GM18870 (cell line): ENCODE results near the gene STIP1.

ENCODE experiments used
- ATAC-seq: cut with Tn5 transposase; IDR thresholded peaks from one replicate; pipeline ENCODE4 v1.9.1; 2021; ENCODE audit warnings: moderate library complexity; ENCODE audit not compliant: unreplicated experiment

STIP1 gene

DNA sequence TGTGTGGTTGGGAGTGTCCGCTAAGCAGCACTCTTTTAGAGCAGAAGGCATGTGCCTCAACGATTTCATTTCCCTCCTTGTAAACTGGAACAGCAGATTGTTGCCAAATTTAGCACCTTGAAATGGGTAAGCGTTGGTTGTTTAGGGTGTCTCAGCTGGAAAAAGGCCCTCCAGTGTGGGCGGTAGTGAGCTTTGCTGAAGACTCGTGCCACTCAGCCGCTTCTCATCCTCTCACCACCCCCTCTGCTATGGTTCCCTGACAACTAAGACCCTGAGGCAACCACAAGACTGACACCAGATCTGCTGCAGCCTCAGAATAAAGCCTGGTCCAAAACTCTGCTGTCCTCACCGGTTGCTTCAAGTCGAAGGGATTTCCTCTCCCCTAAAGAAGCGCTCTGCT lies 10.7 kb downstream of the STIP1 start:
- ATAC-seq: no peak

DNA sequence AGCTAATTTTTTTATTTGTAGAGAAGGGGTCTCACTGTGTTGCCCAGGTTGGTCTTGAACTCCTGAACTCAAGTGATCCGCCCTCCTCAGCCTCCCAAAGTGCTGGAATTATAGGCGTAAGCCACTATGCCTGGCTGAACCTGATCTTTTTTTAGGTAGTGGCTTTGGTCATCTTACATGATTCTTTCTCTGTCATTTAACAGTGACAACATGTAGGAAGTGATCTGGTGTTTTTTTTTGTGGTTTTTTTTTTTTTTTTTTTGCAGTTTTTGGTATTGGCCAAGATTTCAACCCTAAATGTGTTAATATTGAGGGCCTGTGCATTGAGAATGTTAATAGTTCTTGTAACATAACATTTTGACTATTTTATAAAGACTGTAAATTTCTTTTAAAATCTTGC lies 12.5 kb downstream of the STIP1 start:
- ATAC-seq: no peak

DNA sequence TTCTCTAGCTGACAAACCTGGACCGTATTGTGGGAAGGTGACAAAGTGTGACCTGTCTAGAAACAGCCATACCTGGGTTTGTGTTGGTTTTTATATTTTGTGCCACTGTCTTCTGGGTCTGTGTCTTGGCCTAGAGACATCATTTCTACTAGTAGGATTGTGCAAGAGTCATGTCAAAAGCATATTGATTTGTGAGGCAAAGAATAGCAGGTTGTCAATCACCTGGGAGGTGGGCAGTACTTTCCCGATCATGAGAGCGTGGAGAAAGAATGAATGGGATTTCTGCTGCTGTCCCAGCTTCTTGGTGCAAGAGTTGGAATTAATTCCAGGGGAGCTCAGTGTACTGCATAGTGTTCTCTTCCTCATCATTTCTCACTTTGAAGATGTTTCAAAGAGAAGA lies 15.6 kb downstream of the STIP1 start:
- ATAC-seq: no peak

DNA sequence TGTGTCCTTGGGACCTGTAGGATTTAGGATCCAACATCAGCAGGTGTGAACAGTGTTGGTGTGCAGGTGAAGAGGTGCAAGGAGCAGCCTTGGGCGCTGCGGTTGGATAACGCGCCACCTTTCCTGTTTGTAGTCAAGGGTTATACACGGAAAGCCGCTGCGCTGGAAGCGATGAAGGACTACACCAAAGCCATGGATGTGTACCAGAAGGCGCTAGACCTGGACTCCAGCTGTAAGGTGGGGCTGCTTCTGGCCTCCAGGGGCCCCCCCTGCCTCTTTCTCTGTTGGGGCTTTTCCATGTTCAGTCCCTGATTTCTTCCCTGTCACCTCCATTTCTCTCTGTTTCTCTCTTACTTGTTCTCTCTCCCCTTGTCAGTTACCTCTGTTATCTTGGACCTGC lies 17.0 kb downstream of the STIP1 start:
- ATAC-seq: no peak

DNA sequence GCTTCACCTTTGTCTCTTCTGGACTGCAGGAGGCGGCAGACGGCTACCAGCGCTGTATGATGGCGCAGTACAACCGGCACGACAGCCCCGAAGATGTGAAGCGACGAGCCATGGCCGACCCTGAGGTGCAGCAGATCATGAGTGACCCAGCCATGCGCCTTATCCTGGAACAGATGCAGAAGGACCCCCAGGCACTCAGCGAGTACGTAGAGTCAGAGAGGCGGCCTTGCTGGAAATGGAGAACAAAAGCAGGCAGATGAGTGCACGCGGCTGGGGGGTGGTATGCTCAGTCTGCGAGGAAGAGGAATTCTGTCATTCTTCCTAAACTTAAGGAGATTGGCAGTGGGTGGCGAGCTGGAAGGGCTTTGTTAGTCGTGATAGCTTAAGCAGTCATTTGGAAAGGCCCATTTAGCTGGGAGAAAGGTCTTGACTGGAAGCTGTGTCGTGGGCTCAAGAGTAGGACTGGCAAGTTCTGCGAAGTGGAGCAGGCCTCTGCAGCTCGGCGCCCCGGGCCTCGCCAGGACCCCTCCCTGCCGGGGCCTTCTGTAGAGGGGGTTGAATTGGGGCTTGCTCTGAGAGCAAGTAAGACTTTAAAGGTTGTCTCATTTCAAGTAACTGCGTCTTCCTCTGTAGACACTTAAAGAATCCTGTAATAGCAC lies 17.6 kb downstream of the STIP1 start:
- ATAC-seq: no peak

DNA sequence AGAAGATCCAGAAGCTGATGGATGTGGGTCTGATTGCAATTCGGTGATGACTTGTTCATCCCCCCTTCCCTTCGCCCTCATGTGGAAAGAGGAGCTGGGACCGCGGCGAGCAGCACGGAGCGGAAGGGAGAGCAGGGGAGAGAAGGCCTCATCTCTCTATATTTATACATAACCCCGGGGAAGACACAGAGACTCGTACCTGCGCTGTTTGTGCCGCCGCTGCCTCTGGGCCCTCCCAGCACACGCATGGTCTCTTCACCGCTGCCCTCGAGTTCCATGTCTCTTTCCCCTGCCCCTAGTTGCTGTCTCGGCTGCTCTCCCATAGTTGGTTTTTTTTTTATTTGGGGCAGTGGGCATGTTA lies 18.1 kb downstream of the STIP1 start:
- no peak for ATAC-seq

DNA sequence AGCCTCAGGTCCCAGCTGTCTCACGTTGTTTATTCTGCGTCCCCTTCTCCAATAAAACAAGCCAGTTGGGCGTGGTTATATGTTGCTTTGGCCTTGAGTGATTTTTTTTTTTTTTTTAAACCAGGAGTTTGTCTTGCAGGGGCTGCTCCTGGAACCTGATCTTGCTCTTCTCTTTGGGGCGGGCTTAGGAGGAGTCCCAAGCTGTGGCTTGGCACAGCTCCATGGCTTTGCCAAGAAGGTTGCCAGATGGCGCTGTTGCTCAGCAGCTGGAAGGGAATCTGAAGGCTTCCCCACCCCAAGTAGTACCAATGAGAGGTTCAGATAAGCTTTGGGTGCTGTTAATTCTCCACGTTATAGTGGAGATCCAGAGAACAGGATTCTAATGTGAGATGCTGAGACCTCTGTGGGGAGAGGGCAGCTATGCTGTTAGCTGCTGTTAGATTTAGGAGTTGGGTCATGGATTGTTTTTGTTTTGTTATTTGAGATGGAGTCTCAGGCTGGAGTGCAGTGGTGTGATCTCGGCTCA lies 18.6 kb downstream of the STIP1 start:
- no peak for ATAC-seq

DNA sequence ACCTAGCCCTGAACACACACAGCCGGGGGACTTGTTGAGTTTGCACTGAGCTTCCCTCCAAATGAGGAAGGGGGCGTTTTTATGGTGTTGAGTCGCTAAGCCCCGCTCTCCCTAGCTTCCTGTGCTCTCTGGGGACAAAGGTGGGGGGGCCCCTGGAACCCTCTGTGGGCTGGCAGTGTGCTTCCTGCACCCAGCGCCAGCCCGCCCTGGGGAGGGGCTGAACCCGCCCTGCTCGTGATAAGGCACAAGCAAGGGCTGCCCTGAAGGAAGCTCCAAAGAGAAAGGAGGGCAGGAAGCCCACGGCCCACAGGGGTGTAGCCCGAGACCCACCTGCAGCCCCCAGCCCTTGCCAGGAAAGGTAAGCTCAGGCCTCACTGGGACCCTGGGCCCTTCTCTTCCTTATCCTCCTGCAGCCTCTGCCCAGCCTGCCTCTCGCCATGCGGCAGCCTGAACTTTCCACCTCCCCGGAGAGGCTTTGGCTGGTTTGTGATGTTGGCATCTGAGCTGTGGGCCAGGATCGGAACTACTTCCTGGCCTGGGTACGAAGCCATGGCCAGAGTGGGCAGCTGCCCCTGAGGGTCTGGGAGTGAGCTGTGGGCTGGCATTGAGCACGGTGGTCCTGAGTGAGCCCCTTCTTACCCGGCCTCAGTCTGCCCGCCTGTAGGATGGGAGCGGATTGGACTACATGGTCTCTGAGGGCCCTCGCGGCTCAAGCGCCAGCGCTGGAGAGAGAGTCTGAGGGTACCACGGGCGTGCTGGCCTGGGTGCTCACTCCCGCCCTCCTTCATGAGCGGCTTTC lies 20.7 kb downstream of the STIP1 start, which contains the start of gene FERMT3:
FERMT3 (plus strand) TSS at position 265 of the 799 bp plus-strand sequence. CDS start 644 bp downstream, outside the sequence.
- ATAC-seq: no peak

DNA sequence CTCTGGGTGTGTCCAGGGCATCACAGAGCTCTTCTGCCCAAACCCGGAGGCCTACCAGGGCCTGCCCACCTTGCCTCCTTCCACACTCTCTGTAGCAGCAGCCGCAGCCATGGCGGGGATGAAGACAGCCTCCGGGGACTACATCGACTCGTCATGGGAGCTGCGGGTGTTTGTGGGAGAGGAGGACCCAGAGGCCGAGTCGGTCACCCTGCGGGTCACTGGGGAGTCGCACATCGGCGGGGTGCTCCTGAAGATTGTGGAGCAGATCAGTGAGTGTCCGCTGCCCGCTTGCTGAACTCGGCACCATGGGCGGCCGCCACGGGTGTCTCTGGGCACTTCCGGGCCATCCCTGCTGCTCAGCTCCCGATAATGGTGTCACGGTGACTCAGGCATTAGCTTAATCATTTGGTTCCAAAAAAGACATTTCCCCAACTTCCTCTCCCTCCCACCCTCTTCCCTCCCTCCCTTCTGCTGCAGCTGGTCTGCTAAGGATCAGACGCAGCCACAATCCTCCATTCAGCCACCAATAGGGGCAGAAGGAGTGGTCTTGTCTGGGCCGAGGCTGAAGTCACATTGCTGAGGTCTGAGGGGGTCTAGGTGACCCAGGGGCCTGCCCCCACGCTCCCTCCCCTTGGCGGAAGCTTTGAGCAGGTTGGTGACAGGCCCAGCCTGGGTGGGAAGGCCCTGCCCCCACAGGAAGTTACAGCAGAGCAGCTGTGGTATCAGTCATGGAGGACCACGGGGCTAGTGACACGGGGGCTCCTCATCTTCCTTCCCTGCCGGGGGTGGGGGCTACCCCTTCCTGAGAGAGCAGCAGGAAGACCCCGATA lies 21.5 kb downstream of the STIP1 start:
- peak; percentile 41 for ATAC-seq

DNA sequence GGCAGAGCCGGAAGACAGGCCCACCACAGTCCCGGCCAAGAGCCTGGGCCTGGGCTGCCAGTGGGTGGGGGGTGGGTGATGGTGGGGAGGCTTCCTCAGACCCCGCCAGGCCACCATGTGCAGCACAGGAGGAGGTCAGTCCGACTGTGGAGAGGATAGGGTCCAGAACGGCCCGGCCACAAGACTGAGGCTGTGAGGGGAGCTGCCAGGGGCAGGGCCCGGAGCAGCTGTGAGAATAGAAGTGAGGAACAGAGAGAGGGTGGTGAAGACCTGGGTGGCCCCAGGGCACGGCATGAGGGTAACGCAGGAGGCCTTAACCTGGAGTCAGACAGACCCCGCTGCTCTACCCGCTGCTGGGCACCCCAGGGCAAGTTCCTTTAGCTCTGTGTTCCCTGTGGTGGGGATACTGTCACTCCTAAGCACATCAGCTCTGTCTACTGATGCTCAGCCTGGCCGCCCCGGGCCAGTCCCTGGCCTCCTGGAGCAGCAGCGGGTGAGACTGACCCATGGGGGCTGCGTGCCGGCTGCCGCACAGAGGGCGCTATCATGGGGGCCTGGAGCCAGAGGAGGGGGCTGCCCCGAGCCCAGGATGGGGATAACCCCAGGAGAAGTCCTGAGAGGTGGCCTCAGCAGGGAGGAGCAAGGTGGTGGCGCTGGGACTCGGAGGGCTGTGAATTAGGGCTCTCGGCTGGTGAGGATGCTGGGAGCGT lies 22.3 kb downstream of the STIP1 start:
- no peak for ATAC-seq

DNA sequence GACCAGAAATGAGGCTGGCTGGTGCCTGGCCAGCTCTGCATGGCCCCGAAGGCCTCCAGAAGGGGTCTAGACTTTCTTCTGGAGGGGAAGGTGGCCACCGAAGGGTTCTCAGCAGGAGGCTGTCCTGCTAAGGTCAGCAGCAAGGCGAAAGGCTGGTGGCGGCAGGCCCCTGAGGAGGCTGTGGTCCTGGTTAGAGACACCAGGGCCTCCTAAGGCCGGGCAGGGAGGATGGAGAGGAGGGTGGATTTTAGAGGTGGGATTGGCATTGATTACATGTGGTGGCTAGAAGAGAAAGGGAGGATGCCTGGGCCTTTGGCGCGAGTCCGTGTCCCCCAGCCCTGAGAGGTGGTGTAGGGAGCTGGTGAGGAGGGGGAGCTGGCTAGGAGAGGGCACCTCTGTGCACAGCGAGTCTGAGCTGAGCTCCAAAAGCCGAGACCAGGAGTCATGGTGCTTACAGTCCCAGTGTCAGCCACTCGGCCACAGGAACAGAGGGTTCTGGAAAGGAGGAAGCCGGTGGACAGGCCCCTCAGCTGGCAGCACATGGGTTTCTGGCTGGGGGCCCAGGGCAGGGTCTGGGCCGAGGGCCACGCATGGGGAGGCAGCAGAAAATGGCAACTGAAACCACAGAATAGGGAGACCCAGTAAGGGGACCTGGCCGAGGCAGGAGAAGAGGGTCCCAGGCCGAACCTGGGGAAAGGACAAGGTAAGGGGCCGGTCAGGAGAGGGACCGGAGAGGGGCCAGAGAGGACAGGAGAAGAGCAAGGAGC lies 23.0 kb downstream of the STIP1 start:
- ATAC-seq: no peak

DNA sequence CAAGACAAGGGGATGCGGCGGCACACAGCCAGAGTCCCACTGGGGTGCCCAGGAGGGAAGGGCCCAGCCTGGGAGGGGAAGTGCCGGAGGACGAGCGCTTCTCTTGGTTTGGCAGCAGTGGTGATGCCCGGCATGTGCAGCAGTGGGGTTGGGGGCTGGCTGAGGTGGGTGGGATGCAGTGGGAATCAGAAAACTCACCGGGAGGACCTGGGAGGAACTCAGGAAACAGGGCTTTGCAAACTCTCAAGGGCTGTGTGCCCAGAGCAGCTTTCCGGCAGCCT lies 23.5 kb downstream of the STIP1 start:
- no peak for ATAC-seq

DNA sequence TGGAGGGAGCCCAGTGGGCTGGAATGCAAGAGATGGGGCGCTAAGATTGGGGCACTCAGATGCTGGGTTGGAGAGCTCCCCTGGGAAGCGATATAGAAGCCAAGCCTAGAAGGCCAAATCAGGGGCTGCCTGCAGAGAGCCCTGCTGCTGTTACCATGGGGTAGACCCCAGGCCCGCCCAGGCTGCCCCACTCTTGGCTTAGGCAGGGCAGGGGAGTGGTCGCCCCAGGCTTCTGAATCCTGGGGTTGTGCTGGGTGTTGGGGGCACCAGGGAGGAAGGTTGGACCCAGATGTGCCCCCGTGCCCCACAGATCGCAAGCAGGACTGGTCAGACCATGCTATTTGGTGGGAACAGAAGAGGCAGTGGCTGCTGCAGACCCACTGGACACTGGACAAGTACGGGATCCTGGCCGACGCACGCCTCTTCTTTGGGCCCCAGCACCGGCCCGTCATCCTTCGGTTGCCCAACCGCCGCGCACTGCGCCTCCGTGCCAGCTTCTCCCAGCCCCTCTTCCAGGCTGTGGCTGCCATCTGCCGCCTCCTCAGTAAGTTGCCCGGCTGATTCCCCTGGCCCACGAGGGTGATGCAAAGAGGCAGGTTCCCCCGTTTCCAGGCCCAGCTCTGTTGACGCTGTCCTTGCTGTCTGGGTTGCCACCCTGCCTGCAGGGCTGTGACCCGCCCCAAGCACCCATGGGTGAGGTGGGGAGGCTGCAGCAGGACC lies 24.5 kb downstream of the STIP1 start:
- ATAC-seq: no peak

DNA sequence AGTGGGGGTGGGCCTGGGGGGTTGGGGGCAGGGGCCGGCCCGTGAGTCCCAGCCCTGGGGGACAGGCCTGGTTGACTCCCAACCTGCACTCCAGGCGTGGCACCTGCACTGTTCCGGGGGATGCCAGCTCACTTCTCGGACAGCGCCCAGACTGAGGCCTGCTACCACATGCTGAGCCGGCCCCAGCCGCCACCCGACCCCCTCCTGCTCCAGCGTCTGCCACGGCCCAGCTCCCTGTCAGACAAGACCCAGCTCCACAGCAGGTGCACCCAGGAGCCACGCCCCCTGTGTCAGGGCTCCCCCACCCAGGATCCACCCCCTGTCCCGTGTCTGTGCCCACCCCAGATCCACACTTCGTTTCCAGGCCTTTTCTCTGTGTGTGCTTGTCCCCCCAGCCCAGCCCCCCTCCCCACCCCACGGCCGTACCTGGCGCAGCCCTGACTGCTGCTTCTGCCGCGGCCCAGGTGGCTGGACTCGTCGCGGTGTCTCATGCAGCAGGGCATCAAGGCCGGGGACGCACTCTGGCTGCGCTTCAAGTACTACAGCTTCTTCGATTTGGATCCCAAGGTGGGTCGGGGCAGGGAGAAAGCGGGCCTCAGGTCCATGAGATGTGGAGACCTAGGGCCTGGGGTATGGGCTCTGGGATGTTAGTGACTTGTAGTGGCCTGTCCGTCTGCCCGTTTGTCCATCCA lies 25.4 kb downstream of the STIP1 start:
- no peak for ATAC-seq

DNA sequence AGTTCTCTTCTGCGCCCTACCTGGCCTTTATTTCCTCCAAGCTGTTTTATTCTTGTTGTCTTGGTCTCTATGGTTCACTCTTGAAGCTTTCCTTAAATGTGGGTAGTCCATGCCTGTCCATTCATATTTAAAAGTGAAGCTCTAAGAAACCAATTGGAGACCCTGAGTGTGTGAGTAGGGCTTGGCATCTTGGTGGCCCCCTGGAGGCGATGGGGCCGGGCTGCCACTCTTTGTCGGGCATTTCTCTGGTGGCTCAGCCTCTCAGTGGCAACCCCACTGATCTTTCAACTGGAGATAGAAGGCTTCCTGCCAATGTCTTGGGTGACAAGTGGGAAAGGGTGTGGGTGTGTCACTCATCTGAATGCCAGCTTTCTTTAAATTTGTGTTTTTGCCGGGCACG lies 30.9 kb downstream of the STIP1 start:
- no peak for ATAC-seq

DNA sequence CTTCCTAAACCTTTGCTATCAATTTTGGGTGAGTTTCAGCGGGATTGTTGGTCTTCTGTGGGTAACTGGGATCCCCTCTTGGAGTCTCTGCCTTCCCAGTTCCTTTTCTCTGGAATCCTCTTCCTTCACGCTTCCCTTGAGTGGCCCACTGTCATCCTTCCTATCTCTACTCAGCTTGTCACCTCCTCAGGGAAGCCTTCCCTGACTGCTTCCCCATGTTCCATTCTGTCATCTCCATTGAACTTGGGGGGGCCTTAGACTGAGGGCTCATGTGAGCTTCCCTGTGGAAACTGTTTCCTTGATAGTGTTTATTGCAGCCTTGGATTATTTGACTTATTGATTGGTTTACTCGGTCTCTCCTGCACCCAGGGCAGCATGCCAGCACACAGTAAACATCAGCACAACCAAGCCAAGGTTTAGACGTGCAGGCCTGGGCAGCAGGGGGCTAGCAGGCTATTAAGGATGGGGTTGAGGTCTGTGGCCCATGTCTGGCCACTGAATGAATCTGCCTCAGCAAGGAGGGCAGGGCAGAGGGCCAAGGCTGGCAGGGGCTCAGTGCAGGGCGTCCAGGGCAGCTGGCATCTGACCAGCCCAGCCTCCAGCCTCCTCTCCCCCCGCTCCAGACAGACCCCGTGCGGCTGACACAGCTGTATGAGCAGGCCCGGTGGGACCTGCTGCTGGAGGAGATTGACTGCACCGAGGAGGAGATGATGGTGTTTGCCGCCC lies 32.8 kb downstream of the STIP1 start:
- no peak for ATAC-seq

DNA sequence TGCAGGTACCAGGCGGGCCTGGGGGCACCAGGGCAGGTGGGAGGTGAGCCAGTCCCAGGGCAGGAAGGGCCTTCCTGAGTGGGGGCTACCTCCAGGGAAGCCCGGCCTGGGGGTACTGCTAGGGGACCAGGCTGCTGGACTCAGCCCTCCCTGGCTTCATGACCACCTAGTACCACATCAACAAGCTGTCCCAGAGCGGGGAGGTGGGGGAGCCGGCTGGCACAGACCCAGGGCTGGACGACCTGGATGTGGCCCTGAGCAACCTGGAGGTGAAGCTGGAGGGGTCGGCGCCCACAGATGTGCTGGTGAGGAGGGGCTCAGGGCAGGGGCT lies 33.3 kb downstream of the STIP1 start:
- ATAC-seq: no peak

DNA sequence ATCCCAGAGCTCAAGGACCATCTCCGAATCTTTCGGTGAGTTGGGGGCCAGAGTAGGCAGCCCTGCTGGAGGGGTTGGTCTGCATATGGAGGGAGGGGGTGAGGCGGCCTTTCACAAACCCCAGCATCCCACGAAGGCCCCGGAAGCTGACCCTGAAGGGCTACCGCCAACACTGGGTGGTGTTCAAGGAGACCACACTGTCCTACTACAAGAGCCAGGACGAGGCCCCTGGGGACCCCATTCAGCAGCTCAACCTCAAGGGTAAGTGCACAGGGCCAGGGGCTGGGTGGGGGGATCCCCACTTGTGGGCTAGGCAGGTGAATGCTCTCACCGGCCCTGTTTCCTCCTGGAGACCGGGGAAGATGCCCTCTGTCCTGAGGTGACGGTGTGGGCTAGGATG lies 33.8 kb downstream of the STIP1 start:
- ATAC-seq: no peak

DNA sequence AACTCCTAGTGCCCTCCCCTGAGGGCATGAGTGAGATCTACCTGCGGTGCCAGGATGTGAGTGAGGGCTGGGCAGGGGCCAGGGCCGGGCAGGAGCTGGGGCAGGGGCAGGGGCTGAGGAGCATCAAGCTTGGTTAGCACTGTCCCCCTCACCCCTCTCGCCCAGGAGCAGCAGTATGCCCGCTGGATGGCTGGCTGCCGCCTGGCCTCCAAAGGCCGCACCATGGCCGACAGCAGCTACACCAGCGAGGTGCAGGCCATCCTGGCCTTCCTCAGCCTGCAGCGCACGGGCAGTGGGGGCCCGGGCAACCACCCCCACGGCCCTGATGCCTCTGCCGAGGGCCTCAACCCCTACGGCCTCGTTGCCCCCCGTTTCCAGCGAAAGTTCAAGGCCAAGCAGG lies 34.3 kb downstream of the STIP1 start:
- ATAC-seq: no peak
